Vagina (tissue), 2 donors: ENCODE results near the gene SNAI1. TPM values are rescaled to one million over a fixed set of nuclear protein-coding genes. Genes with fewer than 3 reads are reported as not detected.
"Not testable (repeated sequence)": the region's sequence is repeated elsewhere in the genome, so short reads cannot be mapped to it uniquely, and the experiment has no call there.

Source experiments
- DNase-seq, 2 donors: peaks; one replicate each; pipeline ENCODE4 v3.0.0-alpha.2; 2017; ENCODE audit errors: extremely low spot score in 2 of 2
- H3K27ac ChIP-seq: fragments of 200-600 bp; sonication (generic); one replicate; pipeline ENCODE4 v1.5.1; 2019
- H3K27me3 ChIP-seq: fragments of 200-600 bp; sonication (generic); one replicate; pipeline ENCODE4 v1.5.1; 2019
- H3K36me3 ChIP-seq, 2 donors: fragments of 200-600 bp; sonication (generic); one replicate each; pipeline ENCODE4 v1.5.1; 2017 to 2019
- H3K4me1 ChIP-seq: fragments of 200-600 bp; sonication (generic); one replicate; pipeline ENCODE4 v1.5.1; 2019
- H3K4me3 ChIP-seq, 2 donors: fragments of 200-600 bp; sonication (generic); 1 replicate in 1 of 2; 2 replicates in 1 of 2; pipeline ENCODE4 v1.5.1; 2016 to 2019
- H3K9me3 ChIP-seq: fragments of 200-600 bp; sonication (generic); one replicate; pipeline ENCODE4 v1.5.1; 2019
- CTCF ChIP-seq, 3 experiments: fragments of 450-650 bp in 2 of 3; fragments of 200-600 bp in 1 of 3; sonication (generic) in 1 of 3; IDR thresholded peaks; one replicate each; pipeline ENCODE4 v1.5.1; 2017 to 2019; ENCODE audit warnings: antibody characterized with exemption in 3 of 3, mild to moderate bottlenecking in 2 of 3, moderate library complexity in 2 of 3
- POLR2A ChIP-seq, 2 donors: fragments of 450-650 bp; IDR thresholded peaks; one replicate each; pipeline ENCODE4 v1.6.1; 2017; ENCODE audit warnings: antibody characterized with exemption in 2 of 2, mild to moderate bottlenecking in 2 of 2, moderate library complexity in 2 of 2
- POLR2AphosphoS5 ChIP-seq, 2 donors: sonication (generic); formaldehyde crosslinking; IDR thresholded peaks; one replicate each; pipeline ENCODE4 v1.9.0; 2017; ENCODE audit warnings: antibody characterized with exemption in 2 of 2, mild to moderate bottlenecking in 2 of 2, low read depth in 1 of 2; ENCODE audit not compliant: insufficient read depth in 1 of 2
- intact Hi-C: fragments of 100-400 bp; cut with DNase I; formaldehyde crosslinking; loops from one replicate; pipeline ENCODE4 v1.15.1; 2023
- total RNA-seq: library from RNA; depleted of rRNA; stranded (reverse); fragments of >200 nt; gene quantifications from one replicate; pipeline ENCODE4 v1.2.3, GENCODE V29; 2016

The SNAI1 gene
- total RNA-seq, 1 donor from 2014 or later = 19.9 TPM

- peaks cover 0 to 51% of the 10 kb centered on the region in 2 donors for H3K36me3 ChIP-seq
- intact Hi-C loops = no loop called here
Observed at GRCh38 chr20:49956689-49957088, 26.1 kb upstream of the SNAI1 start.

GRCh38 chr20:49957089-49957938 lies 25.5 kb upstream of the SNAI1 start:
- not testable (repeated sequence) for H3K27ac ChIP-seq, DNase-seq, H3K4me3 ChIP-seq

More at GRCh38 chr20:49956689-49957088, 26.1 kb upstream of the SNAI1 start:
- Histone ChIP-seq H3K27me3 (no peaks in the 10 kb centered on the region), H3K4me1 (no peaks in the 10 kb centered on the region), H3K27ac (no peak overlapping the region), H3K4me3 (no peak overlapping the region), H3K9me3 (no peaks in the 10 kb centered on the region)
- TF ChIP-seq CTCF (IDR thresholded peaks at IDR 0.05) = no peak
- no peak for TF ChIP-seq POLR2A (IDR thresholded peaks at IDR 0.05)
- TF ChIP-seq POLR2AphosphoS5 (IDR thresholded peaks at IDR 0.05; ENCODE audit: insufficient read depth in 1 of 2, low read depth in 1 of 2) = no peak
- no peak for DNase-seq

DNA sequence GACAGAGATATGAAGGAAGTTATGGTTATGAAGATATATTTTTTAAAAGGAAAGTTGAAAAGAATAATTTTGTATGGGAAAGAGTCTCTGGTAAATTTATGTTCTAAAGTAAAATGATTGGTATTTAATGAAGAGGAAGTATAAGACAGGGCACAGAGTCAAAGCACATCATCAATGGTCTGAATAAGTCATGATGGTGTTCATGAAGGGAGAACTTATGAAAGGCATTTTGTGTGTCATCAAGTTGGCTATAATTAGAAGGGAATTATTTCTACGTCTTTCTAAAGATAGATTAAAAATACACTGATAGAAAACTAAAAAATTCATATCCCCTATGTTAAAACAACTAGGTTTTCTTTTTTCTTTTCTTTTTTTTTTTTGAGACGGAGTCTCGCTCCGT lies 21.4 kb upstream of the SNAI1 start:
- Histone ChIP-seq H3K27ac (no peak overlapping the region), H3K4me3 (no peak overlapping the region), H3K4me1 (no peaks in the 10 kb centered on the region), H3K36me3 (peaks cover 0 to 9% of the 10 kb centered on the region in 2 donors), H3K27me3 (no peaks in the 10 kb centered on the region), H3K9me3 (no peaks in the 10 kb centered on the region)
- intact Hi-C loops = no loop called here
- no peak for TF ChIP-seq CTCF (IDR thresholded peaks at IDR 0.05)
- no peak for TF ChIP-seq POLR2A (IDR thresholded peaks at IDR 0.05)
- no peak for TF ChIP-seq POLR2AphosphoS5 (IDR thresholded peaks at IDR 0.05; ENCODE audit: insufficient read depth in 1 of 2, low read depth in 1 of 2)
- DNase-seq = no peak

More at GRCh38 chr20:49957089-49957938, 25.5 kb upstream of the SNAI1 start:
- H3K27me3 ChIP-seq, H3K4me1 ChIP-seq, H3K9me3 ChIP-seq, intact Hi-C loops: not testable (repeated sequence)
- H3K36me3 ChIP-seq = peaks cover 0 to 45% of the 10 kb centered on the region in 2 donors

DNA sequence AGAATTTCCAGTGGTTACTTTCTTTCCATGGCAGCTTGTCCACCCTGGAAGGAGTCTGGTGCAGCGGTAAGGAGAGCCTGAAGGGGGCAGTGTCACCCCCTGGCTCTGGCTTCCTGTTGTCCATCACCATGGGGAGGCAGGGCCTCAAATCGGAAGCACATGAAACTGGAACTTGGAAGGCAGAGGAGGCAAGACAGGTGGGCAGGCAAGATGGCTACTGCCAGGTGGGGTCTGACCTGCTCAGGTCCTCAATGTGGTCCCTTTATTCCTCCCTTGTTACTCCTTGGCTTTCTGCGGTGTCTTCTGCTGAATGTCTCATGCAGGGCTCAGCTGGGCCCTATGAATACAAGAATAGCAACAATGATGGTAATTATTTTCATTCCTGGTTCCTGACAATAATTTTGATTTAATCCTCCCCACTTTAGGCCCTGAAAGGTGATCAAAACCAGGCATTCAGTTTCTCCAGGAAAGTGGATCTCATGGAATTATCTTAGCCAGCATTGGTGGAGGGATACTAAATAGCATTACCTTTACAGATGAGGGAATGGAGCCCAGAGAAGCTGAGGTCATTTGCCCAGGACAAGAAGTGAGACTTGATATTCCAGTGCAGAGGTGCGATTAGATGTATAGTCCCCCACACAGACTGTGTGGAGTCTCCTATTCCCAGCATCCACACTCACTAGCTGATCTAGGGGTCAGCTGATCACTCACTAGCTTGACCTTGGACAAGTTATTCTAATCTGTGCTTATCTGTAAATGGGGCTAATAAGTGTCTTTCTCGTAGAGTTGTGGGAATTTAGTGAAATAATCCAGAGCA lies 17.6 kb upstream of the SNAI1 start:
- H3K4me1 ChIP-seq = no peaks in the 10 kb centered on the region
- no peak overlapping the region for H3K27ac ChIP-seq
- DNase-seq = no peak
- no peaks in the 10 kb centered on the region for H3K9me3 ChIP-seq
- H3K4me3 ChIP-seq = no peak overlapping the region
- H3K36me3 ChIP-seq = no peaks in the 10 kb centered on the region
- H3K27me3 ChIP-seq = no peaks in the 10 kb centered on the region
- TF ChIP-seq POLR2A (IDR thresholded peaks at IDR 0.05) (no peak), CTCF (IDR thresholded peaks at IDR 0.05) (no peak), POLR2AphosphoS5 (IDR thresholded peaks at IDR 0.05; ENCODE audit: insufficient read depth in 1 of 2, low read depth in 1 of 2) (no peak)
- intact Hi-C loops = no loop called here

- H3K27ac ChIP-seq = no peak overlapping the region
- no peaks in the 10 kb centered on the region for H3K9me3 ChIP-seq
- no peaks in the 10 kb centered on the region for H3K36me3 ChIP-seq
- no peak for DNase-seq
- H3K27me3 ChIP-seq = no peaks in the 10 kb centered on the region
- TF ChIP-seq POLR2AphosphoS5 (IDR thresholded peaks at IDR 0.05; ENCODE audit: insufficient read depth in 1 of 2, low read depth in 1 of 2) (no peak), POLR2A (IDR thresholded peaks at IDR 0.05) (no peak), CTCF (IDR thresholded peaks at IDR 0.05) (no peak)
- intact Hi-C loops = no loop called here
- H3K4me1 ChIP-seq = no peaks in the 10 kb centered on the region
- H3K4me3 ChIP-seq = no peak overlapping the region
Observed at GRCh38 chr20:49965781-49966305, 16.9 kb upstream of the SNAI1 start.
